ENCODE data around the gene NUDT16L1. TPM values are rescaled to one million over a fixed set of nuclear protein-coding genes. Genes with fewer than 3 reads are reported as not detected.

The NUDT16L1 gene
- total RNA-seq, 1 experiment from 2014 or later = 21.8 TPM

- BruUV-seq (replicated peaks) = no TSS peak
These were observed 11.1 kb downstream of the NUDT16L1 start for GRCh38 chr16:4704491-4704890.

GRCh38 chr16:4704913-4705312 is 11.6 kb downstream of the NUDT16L1 start:
- Mint-ChIP-seq H3K4me1 (ENCODE audit: insufficient read depth, unreplicated experiment) (no peaks in the 10 kb centered on the region), H3K4me3 (ENCODE audit: unreplicated experiment) (no peak overlapping the region), H3K9me3 (ENCODE audit: unreplicated experiment) (no peaks in the 10 kb centered on the region), H3K27ac (ENCODE audit: low read depth, unreplicated experiment) (no peak overlapping the region), H3K27me3 (ENCODE audit: insufficient read depth, unreplicated experiment) (no peaks in the 10 kb centered on the region), H3K36me3 (ENCODE audit: insufficient read depth, unreplicated experiment) (peaks cover 79% of the 10 kb centered on the region)
- intact Hi-C loops (cut with micrococcal nuclease) = no loop called here
- BruUV-seq (replicated peaks) = no TSS peak
- no peak for TF ChIP-seq CTCF (IDR thresholded peaks at IDR 0.05; ENCODE audit: unreplicated experiment)
- CTCF ChIA-PET = interaction anchor here (0.8 to 1.1 kb wide), 2 partner anchors 252 to 380 kb away, joined by 3 to 4 read pairs; no protein-coding TSS in a partner anchor
- no peak for DNase-seq (ENCODE audit: unreplicated experiment)
- POLR2A ChIA-PET = interaction anchor here (3.2 kb wide), 1 partner anchor 9 kb away, joined by 12 read pairs; no protein-coding TSS in a partner anchor

More at GRCh38 chr16:4704491-4704890, 11.1 kb downstream of the NUDT16L1 start:
- Mint-ChIP-seq H3K4me3 (ENCODE audit: unreplicated experiment) (no peak overlapping the region), H3K9me3 (ENCODE audit: unreplicated experiment) (no peaks in the 10 kb centered on the region), H3K4me1 (ENCODE audit: insufficient read depth, unreplicated experiment) (no peaks in the 10 kb centered on the region), H3K27me3 (ENCODE audit: insufficient read depth, unreplicated experiment) (no peaks in the 10 kb centered on the region), H3K36me3 (ENCODE audit: insufficient read depth, unreplicated experiment) (peaks cover 79% of the 10 kb centered on the region), H3K27ac (ENCODE audit: low read depth, unreplicated experiment) (no peak overlapping the region)
- TF ChIP-seq CTCF (IDR thresholded peaks at IDR 0.05; ENCODE audit: unreplicated experiment) = no peak
- intact Hi-C loops (cut with micrococcal nuclease) = no loop called here
- ChIA-PET CTCF (interaction anchor here (0.8 to 1.1 kb wide), 2 partner anchors 252 to 380 kb away, joined by 3 to 4 read pairs; no protein-coding TSS in a partner anchor), POLR2A (interaction anchor here (1.1 to 3.2 kb wide), 2 partner anchors 9 kb away, joined by 4 to 12 read pairs; no protein-coding TSS in a partner anchor)
- DNase-seq (ENCODE audit: unreplicated experiment) = no peak

GRCh38 chr16:4706871-4707270 is 13.5 kb downstream of the NUDT16L1 start:
- POLR2A ChIA-PET = interaction anchor here (1.0 to 3.2 kb wide), 3 partner anchors 9 to 13 kb away, joined by 3 to 12 read pairs (median 4); no protein-coding TSS in a partner anchor
- DNase-seq (ENCODE audit: unreplicated experiment) = no peak
- no TSS peak for BruUV-seq (replicated peaks)
- Mint-ChIP-seq H3K36me3 (ENCODE audit: insufficient read depth, unreplicated experiment) (peaks cover 87% of the 10 kb centered on the region), H3K4me3 (ENCODE audit: unreplicated experiment) (no peak overlapping the region), H3K27ac (ENCODE audit: low read depth, unreplicated experiment) (no peak overlapping the region), H3K27me3 (ENCODE audit: insufficient read depth, unreplicated experiment) (no peaks in the 10 kb centered on the region), H3K4me1 (ENCODE audit: insufficient read depth, unreplicated experiment) (no peaks in the 10 kb centered on the region), H3K9me3 (ENCODE audit: unreplicated experiment) (no peaks in the 10 kb centered on the region)
- no peak for TF ChIP-seq CTCF (IDR thresholded peaks at IDR 0.05; ENCODE audit: unreplicated experiment)
- CTCF ChIA-PET = interaction anchor here (0.5 to 0.8 kb wide), 5 partner anchors 9 to 279 kb away, joined by 3 to 5 read pairs (median 4); no protein-coding TSS in a partner anchor
- intact Hi-C loops (cut with micrococcal nuclease) = no loop called here

- H3K4me3 Mint-ChIP-seq (ENCODE audit: unreplicated experiment) = no peak overlapping the region
- peaks cover 76% of the 10 kb centered on the region for H3K36me3 Mint-ChIP-seq (ENCODE audit: insufficient read depth, unreplicated experiment)
- H3K27ac Mint-ChIP-seq (ENCODE audit: low read depth, unreplicated experiment) = no peak overlapping the region
- ChIA-PET CTCF (interaction anchor here (0.6 to 1.5 kb wide), 2 partner anchors 17 to 1321 kb away, joined by 3 to 4 read pairs; no protein-coding TSS in a partner anchor), POLR2A (interaction anchor here (0.6 to 1.7 kb wide), 6 partner anchors 9 to 248 kb away, joined by 3 to 8 read pairs (median 4); partner anchors contain the start of genes ANKS3 and DNAAF8)
- no peaks in the 10 kb centered on the region for H3K27me3 Mint-ChIP-seq (ENCODE audit: insufficient read depth, unreplicated experiment)
- BruUV-seq (replicated peaks) = no TSS peak
- intact Hi-C loops (cut with micrococcal nuclease) = no loop called here
- no peaks in the 10 kb centered on the region for H3K9me3 Mint-ChIP-seq (ENCODE audit: unreplicated experiment)
- no peaks in the 10 kb centered on the region for H3K4me1 Mint-ChIP-seq (ENCODE audit: insufficient read depth, unreplicated experiment)
- DNase-seq (ENCODE audit: unreplicated experiment) = no peak
- TF ChIP-seq CTCF (IDR thresholded peaks at IDR 0.05; ENCODE audit: unreplicated experiment) = no peak
These were observed 16.1 kb downstream of the NUDT16L1 start for GRCh38 chr16:4709481-4709880.

All from MCF 10A (cell line).